Measurements from ENCODE around the gene RNF13.
"Not testable (repeated sequence)": the region's sequence is repeated elsewhere in the genome, so short reads cannot be mapped to it uniquely, and the experiment has no call there.

RNF13 gene

DNA sequence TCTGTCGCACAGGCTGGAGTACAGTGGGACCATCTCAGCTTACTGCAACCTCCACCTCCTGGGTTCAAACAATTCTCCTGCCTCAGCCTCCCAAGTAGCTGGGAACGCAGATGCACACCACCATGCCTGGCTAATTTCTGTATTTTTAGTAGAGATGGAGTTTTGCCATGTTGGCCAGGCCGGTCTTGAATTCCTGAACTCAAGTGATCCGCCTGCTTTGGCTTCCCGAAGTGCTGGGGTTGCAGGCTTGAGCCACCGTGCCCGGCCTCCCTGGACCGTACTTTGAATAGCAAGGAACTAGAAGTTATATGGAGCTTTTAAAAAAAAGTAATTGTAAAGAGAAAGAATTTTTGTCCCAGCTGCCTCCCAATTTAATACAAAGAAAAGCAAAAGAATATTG is 12.3 kb upstream of the RNF13 start:
- no peak overlapping the region for H3K4me3 ChIP-seq (ENCODE audit: low read depth, low read length)

DNA sequence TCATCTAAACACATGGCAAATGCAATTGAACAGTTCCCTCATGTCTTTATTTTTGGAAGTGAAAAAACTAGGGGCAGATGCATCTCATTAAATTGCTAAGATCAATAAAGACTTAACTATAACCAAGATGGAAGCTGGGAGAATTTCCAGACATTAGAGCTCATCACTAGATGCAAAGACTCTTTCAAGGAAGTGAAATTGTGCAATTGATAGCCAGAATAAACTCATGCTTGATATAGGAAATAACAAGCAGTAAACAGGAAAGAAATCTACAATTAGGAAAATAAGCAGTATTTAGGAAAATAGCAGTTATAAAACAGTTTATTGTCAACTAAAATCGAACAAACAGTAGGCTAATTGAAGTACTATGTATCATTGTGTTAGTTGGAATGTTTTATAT is 11.8 kb upstream of the RNF13 start:
- H3K4me3 ChIP-seq (ENCODE audit: low read depth, low read length) = no peak overlapping the region

DNA sequence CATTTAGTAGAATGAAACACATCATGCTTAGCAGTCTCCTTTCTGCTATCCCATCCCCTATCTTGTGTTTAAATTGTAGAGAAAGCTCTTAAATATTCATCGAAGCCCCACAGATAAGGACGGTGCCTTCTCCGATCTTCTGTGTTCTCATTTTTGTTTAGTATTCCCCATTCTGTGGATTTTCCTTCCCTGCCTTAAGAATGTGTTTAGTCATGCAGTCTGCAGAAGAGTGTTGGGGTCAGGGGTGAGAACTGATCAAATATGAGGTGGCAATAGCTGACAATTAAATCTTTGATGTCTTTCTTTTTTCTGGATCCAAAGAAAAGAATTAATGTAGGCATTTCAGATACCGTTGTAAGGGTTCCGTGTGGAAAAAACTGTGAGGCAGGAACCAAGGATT is 11.4 kb upstream of the RNF13 start:
- no peak overlapping the region for H3K4me3 ChIP-seq (ENCODE audit: low read depth, low read length)

DNA sequence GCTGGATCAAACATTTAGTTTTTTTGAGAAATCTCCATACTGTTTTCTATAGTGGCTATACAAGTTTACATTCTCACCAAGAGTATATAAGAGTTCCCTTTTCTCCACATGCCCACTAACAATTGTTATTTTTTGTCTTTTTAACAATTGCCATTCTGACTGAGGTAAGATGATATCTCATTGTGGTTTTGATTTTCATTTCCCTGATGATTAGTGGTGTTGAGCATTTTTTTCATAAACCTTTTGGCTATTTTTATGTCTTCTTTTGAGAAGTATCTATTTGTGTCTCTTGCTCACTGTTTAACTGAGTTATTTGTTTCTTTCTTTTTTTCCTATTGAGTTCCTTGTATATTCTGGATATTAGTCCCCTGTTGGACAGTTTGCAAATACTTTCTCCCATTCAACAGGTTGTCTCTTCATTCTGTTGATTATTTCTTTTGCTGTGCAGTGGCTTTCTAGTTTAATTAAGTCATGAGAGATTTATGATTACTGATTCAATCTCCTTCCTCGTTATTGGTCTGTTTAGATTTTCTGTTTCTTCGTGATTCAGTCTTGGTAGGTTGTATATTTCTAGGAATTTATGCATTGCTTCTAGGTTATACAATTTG is 6.7 kb upstream of the RNF13 start:
- no peak overlapping the region for H3K4me3 ChIP-seq (ENCODE audit: low read depth, low read length)

DNA sequence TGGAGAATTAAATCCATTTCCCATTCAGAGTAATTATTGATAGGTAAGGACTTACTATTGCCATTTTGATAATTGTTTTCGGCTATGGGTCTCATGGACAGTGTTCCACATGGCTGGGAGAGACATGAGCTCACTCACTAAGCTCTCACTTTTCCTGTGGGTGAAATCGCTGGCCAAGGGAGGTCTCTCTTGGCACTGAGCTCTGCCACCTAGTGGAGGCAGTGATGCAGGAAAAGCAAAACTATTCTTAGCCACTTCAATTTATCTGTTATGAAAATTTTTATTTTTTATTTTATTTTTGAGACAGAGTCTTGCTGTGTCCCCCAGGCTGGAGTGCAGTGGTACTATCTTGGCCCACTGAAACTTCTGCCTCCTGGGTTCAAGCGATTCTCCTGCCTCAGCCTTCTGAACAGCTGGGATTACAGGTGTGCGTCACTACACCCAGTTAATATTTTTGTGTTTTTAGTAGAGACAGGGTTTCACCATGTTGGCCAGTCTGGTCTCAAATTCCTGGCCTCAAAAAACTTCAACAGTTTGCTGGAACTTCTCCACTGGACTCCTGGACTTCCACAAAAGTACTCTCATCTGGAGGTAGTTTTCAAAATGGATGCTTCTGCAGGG is 4.7 kb upstream of the RNF13 start:
- H3K4me3 ChIP-seq (ENCODE audit: low read depth, low read length) = no peak overlapping the region

DNA sequence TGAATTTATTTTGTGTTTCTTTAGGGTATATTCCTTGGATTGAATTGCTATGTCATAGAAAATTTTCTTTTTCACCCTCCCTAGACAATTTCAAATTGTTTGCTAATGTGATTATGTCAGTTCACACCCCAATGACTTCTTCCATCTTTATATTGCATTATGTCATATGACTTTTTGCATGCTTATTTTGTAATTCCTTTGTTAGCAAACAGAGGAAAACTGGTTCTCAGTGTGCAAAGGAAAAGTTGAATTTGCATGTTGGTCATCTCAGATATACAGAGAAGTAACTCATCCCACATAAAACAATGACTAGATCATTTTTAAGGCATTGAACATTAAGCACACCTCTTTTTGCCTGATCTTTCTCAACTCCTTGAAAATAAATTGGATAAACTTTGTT is 3.3 kb upstream of the RNF13 start:
- no peak overlapping the region for H3K4me3 ChIP-seq (ENCODE audit: low read depth, low read length)

DNA sequence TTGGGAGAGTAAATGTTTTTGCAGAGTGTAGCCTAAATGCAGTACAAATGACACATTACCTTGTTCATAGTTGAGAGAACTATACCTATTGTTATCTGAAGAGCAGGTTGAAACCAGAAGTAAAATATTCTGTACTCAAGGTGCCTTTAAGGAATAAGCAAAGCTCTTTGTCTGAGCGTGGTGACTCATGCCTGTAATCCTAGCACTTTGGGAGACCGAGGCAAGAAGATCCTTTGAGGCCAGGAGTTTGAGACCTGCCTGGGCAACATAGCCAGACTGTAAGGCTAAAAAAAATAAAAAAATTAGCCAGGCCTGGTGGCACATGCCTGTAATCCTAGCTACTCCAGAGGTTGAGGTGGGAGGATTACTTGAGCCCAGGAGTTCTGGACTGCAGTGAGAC is 2.2 kb upstream of the RNF13 start:
- H3K4me3 ChIP-seq (ENCODE audit: low read depth, low read length) = no peak overlapping the region

DNA sequence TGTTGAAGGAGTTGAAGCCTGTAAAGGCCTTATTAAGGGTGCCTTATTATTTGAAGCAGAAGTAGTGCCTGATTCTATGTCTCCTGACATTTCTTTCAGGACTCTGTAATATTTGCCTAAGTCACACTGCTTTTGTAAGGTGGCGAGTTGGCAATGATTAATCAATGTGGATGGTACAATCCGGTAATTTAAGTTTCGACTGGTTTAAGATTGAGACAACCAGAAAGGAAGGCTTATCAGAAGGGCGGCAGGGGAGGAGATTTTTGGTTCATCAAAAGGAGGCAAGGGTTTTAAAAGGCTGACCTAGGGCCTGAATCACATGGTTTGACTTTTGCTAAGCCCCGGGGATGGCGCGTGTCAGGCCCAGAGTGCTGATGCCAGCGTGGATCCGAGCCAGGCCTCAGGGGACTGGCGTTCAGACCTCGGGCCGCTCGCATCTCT is 830 bp upstream of the RNF13 start:
- peak overlapping the region; percentile 77 for H3K4me3 ChIP-seq (ENCODE audit: low read depth, low read length)

DNA sequence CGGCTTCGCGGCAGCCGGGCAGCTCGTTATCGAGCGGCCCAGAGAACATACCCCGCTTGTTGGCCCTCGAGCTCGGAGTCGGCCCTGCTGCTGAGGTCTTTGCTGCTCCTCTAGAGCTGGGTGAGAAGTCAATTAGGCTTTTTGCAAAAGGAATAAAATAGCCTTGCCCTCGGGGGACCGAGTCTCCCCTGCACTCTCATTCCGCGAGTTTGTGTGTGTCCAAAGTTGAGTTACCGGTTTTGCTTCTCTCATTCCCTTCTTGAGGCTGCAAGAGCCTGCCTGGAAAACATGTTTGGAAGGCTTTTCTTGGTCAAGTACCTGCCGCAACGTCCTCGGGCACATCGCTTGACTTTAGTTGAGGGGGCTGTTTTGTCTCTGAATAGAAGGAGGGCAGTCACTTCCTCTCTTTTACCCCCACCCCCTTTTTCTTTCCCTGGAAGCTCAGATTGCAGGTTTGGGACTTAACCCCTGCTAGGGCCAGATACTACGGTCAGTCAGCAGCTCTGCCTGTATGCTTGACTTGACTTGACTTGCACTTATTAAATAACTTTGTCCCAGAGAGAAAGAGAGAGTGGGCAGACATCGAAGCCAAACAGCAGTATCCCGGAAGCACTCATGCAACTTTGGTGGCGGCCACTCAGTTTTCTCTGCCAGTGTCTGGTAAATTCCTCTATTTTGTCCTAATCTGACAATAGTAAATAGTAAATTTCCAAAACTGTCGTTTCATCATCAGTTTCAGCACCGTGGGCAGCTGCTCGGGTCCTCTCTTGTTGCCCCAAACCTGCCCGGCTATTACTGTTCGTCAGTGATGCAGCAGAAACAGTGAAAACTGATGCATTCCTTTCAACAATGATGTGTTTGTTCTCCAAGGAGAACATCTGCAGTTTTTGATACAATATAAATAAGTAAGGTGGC is 609 bp downstream of the RNF13 start:
- H3K4me3 ChIP-seq (ENCODE audit: low read depth, low read length) = peak overlapping the region; percentile 77

DNA sequence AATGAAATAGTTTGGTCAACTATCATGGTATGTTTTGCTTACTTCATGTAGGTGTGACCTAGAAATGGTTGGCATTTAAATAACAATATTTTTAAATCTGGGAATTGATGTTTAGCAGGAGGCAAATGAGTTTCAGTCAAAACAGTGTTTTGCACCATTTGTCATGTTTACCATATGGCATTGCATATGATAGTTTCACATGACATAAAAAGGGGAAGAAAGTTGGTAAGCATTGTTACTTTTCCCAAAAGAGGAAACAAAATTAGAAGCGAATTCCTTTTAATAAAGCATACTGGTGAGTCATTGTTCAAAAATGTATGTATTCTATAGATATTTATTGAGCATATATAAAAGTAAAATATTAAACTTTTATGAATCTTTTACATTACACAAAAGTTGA is 2.3 kb downstream of the RNF13 start:
- H3K4me3 ChIP-seq (ENCODE audit: low read depth, low read length) = no peak overlapping the region

DNA sequence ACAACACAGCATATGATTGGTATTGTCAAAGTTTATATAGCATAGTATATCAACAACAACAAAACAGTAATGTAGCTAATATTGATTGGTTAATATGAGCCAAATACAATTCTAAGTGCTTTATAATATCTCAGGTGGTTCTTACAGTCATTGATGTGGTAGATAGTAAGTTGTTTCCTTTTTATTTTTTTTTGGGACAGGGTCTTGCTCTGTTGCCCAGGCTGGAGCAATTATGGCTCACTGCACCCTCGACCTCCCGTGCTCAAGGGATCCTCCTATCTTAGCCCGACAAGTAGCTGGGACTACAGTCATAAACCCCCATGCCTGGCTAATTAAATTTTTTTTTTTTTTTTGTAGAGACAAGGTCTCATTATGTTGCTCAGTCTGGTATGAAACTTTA is 2.7 kb downstream of the RNF13 start:
- no peak overlapping the region for H3K4me3 ChIP-seq (ENCODE audit: low read depth, low read length)

DNA sequence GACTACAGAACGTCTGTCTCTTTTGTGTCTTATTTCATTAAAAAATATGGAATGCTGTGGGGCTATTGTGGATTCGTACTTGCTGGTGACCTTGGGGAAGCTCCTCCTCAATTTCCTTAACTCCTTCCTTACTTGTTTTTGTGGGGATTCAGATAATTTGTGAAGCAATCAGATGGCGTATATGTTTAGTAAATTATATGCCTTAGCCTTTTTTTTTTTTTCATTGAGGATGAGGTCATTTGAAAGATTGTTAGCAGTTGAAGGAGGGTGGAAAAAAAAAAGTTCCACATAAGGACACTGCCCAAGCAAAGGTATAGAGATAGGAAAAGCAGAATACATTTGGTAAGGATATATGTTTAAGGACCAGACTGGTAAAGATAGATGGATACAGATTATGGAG is 3.3 kb downstream of the RNF13 start:
- H3K4me3 ChIP-seq (ENCODE audit: low read depth, low read length) = no peak overlapping the region

DNA sequence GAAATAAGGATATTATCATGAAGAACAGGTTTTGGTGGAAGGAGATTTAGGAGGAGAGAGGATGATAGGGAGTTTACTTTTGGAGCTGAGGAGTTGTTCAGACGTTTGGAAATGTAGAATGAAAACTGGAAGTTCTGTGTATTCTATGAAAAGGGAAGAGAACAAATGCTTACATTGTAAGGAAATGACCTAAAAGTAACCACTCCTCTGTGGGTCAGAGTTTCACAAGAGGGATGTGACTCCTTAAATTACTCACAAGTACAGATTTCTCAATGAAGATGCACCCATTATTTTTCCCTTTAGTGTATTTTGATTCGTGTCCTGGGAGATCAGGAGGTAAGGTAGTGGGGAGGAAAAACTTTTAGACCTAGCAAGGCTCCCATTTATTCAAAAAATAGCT is 4.0 kb downstream of the RNF13 start:
- H3K4me3 ChIP-seq (ENCODE audit: low read depth, low read length) = no peak overlapping the region

DNA sequence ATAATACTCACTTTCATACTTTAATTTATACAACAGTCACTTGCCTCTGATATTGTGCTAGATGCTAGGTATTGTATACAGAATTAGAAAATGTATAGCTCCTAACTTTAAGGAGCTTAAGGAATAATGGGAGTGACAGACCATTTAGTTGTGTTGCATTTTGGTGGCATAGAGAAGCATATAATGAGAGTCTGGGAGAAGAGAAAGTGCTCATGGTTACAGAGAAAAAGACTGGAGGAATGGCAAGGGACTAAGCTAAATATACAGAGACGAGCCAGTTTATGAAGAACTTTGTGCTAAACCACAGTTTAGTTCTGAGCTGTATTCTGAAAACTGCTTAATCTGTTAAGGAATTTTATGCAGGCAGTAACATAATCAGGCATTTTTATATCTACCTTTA is 6.4 kb downstream of the RNF13 start:
- no peak overlapping the region for H3K4me3 ChIP-seq (ENCODE audit: low read depth, low read length)

DNA sequence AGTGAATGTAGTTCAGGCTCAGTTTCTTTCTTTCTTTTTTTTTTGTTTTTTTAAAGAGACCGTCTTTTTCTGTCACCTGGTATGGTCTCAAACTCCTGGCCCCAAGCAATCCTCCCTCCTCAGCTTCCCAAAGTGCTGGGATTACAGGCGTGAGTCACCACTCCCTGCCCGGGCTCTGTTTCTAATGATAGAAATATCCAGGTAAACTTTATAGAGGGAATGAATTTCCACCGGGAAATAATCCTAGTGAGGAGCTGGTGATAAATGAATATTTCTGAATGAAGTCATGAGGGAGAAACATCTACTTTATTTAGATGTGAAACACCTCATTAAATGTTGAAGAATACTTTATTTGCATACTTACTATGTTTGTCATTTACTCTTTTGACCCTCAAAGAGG is 7.2 kb downstream of the RNF13 start:
- no peak overlapping the region for H3K4me3 ChIP-seq (ENCODE audit: low read depth, low read length)

DNA sequence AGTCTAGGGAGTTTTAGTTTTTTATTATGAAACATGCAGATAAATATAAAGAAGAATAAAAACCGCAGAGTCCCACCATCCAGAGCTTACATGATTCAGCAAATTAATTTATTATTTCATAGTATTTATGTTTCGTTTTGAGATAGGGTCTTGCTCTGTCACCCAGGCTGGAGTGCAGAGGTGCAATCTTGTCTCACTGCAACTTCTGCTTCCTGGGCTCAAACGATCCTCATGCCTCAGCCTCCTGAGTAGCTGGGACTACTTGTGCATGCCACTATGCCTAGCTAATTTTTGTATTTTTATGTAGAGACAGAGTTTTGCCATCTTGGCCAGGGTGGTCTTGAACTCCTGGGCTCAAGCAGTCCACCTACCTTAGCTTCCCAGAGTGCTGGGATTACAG is 13.6 kb downstream of the RNF13 start:
- H3K4me3 ChIP-seq (ENCODE audit: low read depth, low read length) = no peak overlapping the region

DNA sequence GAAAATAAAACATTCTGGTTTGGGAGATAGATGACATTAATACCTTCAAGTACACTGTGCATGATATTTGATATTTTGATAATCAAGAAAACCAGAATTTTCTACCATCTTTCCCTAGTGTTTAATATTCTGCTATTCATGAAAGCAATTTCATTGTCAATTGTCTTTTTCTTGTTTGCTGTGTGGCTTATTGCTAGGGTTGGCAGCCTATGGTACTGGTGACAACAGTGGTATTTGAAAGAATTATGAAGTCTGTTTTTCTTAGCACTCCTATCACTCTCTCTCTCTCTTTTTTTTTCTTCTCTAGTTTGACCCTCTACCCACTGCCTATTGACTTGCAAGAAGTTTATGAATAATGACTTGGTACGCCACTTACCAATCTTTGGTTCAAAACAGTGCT is 15.4 kb downstream of the RNF13 start:
- H3K4me3 ChIP-seq (ENCODE audit: low read depth, low read length) = no peak overlapping the region

DNA sequence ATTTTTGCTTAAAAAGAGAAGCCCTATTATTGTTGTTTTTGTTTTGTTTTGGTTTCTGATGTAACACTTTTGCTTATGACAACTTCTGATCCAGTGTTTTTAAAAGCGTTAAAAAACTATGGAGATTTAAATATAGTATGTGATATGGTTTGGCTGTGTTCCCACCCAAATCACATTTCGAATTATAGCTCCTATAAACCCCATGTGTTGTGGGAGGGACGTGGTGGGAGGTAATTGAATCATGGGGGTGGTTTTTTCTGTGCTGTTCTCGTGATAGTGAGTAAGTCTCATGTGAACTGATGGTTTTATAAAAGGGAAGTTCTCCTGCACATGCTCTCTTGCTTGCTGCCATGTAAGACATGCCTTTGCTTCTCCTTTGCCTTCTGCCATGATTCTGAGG is 16.6 kb downstream of the RNF13 start:
- not testable (repeated sequence) for H3K4me3 ChIP-seq (ENCODE audit: low read depth, low read length)

DNA sequence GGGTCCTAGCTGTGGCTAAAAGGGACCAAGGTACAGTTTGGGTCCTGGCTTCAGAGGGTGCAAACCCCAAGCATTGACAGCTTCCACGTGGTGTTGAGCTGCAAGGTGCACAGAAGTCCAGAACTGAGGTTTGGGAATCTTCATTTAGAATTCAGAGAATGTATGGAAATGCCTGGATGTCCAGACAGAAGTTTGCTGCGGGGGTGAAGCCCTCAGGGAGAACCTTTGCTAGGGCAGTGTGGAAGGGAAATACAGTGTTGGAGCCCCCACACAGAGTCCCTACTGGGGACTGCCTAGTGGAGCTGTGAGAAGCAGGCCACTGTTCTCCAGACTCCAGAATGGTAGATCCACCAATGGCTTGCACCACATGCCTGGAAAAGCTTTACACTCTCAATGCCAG is 17.9 kb downstream of the RNF13 start:
- no peak overlapping the region for H3K4me3 ChIP-seq (ENCODE audit: low read depth, low read length)

DNA sequence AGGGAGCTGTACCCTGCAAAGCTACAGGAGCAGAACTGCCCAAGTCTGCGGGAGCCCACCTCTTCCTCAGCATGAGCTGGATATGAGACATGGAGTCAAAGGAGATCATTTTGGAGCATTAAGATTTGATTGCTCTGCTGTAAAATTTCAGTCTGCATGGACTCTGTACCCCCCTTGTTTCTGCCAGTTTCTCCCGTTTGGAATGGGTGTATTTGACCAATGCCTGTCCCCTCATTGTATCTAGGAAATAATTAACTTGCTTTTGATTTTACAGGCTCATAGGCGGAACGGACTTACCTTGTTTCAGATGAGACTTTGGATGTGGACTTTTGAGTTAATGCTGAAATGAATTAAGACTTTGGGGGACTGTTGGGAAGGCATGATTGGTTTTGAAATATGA is 18.3 kb downstream of the RNF13 start:
- no peak overlapping the region for H3K4me3 ChIP-seq (ENCODE audit: low read depth, low read length)

DNA sequence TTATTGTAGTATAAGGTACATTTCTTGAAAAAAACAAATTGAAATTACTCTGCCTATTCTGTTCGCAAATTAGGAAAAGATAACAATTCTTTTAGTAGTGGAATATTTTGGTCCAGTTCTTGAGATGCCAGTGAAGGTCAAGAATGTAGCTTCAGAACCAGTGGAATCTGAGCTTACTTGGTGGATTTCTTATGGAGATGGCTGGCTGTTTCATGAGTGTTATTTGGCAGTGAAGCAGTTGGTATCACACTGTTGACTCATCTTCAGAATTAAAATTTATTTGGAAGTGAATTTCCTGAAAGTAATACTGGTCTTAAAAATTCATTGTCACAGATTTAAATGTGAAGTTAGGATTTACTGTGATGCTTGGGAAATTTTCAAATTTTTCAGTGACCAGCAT is 19.1 kb downstream of the RNF13 start:
- no peak overlapping the region for H3K4me3 ChIP-seq (ENCODE audit: low read depth, low read length)

DNA sequence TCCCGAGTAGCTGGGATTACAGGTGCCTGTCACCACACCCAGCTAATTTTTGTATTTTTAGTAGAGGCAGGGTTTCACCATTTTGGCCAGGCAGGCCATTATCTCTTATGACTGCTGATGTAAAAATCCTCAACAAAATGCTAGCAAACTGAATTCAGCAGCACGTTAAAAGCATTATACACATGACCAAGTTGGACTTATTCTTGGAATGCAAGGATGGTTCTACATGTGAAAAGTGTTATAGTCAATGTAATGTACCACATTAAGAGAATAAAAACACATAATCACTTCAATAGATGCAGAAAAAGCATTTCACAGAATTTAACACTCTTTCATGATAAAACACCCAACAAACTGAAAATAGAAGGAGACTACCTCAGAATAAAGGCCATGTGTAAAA is 20.2 kb downstream of the RNF13 start:
- H3K4me3 ChIP-seq (ENCODE audit: low read depth, low read length) = no peak overlapping the region

All from iPS-11a (cell line).